ENCODE results near the gene CASZ1. TPM values are rescaled to one million over a fixed set of nuclear protein-coding genes. Genes with fewer than 3 reads are reported as not detected.

CASZ1 gene
- total and polyA plus RNA-seq, 9 of the 15 experiments (the other 6 are each of a cell fraction or from before 2014, with no cell fraction given): 0.01 to 4.0 (median 0.76) TPM; not detected in 1

DNA sequence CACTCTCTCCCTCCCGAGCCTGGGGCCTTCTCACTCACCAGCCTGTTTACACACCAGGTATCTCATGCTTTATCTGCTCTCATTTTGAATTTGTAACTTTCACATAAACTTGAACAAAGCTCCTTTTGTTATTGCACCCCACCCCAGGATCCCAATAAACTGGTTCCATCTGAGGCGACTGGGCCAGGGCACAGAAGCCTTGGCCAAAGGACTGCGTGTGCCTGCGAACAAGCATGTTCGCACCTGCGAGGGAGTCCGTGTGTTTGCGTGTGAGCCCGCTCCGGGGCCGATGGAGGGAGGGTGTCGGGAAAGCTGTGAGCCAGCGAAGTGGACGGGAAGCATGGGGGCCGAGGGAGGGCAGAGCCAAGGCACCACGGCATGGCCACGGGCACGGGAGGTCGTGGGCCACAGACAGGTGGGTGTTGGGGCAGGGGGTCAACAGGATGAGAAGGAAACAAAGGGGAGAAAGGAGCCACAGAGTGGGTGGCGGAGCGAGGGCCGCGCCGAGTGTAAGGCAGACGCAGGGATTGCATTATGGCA is 98.8 kb downstream of the CASZ1 start:
- no peaks in the 10 kb centered on the region for H3K36me3 ChIP-seq (ENCODE audit: control insufficient read depth, insufficient read depth, low read length)
- no peak overlapping the region for H3K4me2 ChIP-seq (ENCODE audit: insufficient read depth, low read length)
- H3K9me1 ChIP-seq (ENCODE audit: control insufficient read depth, insufficient read depth, low read length): no peaks in the 10 kb centered on the region
- intact Hi-C loops (cut with micrococcal nuclease): loop anchor here (10.0 kb wide), 1 partner anchor 167 kb away; no protein-coding TSS in a partner anchor
- POLR2A ChIA-PET: interaction anchor here (0.5 to 1.6 kb wide), 7 partner anchors 9 to 332 kb away, joined by 3 to 5 read pairs (median 3); no protein-coding TSS in a partner anchor
- no peak overlapping the region for H3K27ac ChIP-seq (ENCODE audit: extremely low read depth, low read depth, low read length)
- CTCF ChIA-PET (ENCODE audit: low intra/inter-chr PET ratio): no interaction called here
- no peak overlapping the region for H3K4me3 ChIP-seq
- no peak overlapping the region for H2AFZ ChIP-seq (ENCODE audit: low read depth, low read length)
- ATAC-seq (no peak), DNase-seq (ENCODE audit: extremely low read depth in 1 of 4, low spot score in 3 of 4) (no peak), FAIRE-seq (no peak)
- H3K79me2 ChIP-seq (ENCODE audit: control insufficient read depth, insufficient read depth, low read length): no peaks in the 10 kb centered on the region
- H4K20me1 ChIP-seq (replicated peaks; ENCODE audit: control insufficient read depth, insufficient read depth, low read length): peaks cover 43% of the 10 kb centered on the region
- H3K27me3 ChIP-seq (ENCODE audit: control insufficient read depth in 2 of 2, insufficient read depth in 2 of 2, low read length in 2 of 2): peaks cover 65 to 66% of the 10 kb centered on the region in 2 experiments
- BruUV-seq (replicated peaks): no TSS peak
- TF ChIP-seq MAX (CRISPR knock-in tag; IDR thresholded peaks at IDR 0.05): peak; percentile 44; the same call in 1 of the 2 replicates
- no peak for TF ChIP-seq ZNF184 (CRISPR knock-in tag; IDR thresholded peaks at IDR 0.05)
- 31% methylated on average over 25 of the region's 25 CpGs for WGBS (ENCODE audit: insufficient coverage, low coverage, missing lambda C conversion rate)
- 0 out of 4 replicates have a peak overlapping the region, but pooled peaks of 1 of the 2 experiments have one; percentile 8 for H3K9ac ChIP-seq (ENCODE audit: insufficient read depth in 1 of 2, low read depth in 2 of 2, low read length in 2 of 2)
- H3K9me3 ChIP-seq (replicated peaks; ENCODE audit: control insufficient read depth, insufficient read depth, low read depth, low read length): no peaks in the 10 kb centered on the region
- peaks cover 0 to 35% of the 10 kb centered on the region in 2 experiments; a peak in 2 of 5 replicates for H3K4me1 ChIP-seq (replicated peaks in 1 of 2; ENCODE audit: control insufficient read depth in 2 of 2, insufficient read depth in 2 of 2, low read length in 2 of 2)
- in situ Hi-C loops (cut with MboI): no loop called here

DNA sequence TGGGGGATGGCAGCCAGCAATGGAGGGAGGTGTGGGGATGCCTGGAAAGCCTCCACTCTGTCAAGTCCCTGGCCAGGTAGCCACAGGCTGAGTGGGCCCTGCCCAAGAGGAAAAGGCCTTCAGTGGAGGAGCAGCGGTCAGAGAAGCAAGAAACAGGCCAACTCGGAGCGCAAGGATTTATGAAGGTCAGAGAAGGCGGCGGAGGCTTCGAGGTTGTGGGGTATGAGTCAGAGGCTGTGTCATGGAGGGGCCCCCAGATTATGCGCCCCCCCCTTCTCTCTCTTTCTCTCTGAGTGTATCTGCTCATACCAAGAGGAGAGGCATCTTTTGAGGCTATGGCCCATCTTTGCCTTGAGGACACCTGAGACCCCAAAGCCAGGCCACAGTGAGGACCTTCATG is 99.5 kb downstream of the CASZ1 start:
- CTCF ChIA-PET (ENCODE audit: low intra/inter-chr PET ratio): no interaction called here
- Histone ChIP-seq H3K9me1 (ENCODE audit: control insufficient read depth, insufficient read depth, low read length) (no peaks in the 10 kb centered on the region), H2AFZ (ENCODE audit: low read depth, low read length) (no peak overlapping the region), H3K4me2 (ENCODE audit: insufficient read depth, low read length) (no peak overlapping the region), H3K27me3 (ENCODE audit: control insufficient read depth in 2 of 2, insufficient read depth in 2 of 2, low read length in 2 of 2) (peaks cover 57 to 59% of the 10 kb centered on the region in 2 experiments), H3K9ac (ENCODE audit: insufficient read depth in 1 of 2, low read depth in 2 of 2, low read length in 2 of 2) (no peak overlapping the region), H3K4me3 (no peak overlapping the region), H4K20me1 (replicated peaks; ENCODE audit: control insufficient read depth, insufficient read depth, low read length) (peaks cover 38% of the 10 kb centered on the region), H3K79me2 (ENCODE audit: control insufficient read depth, insufficient read depth, low read length) (no peaks in the 10 kb centered on the region), H3K27ac (ENCODE audit: extremely low read depth, low read depth, low read length) (no peak overlapping the region), H3K9me3 (replicated peaks; ENCODE audit: control insufficient read depth, insufficient read depth, low read depth, low read length) (no peaks in the 10 kb centered on the region), H3K36me3 (ENCODE audit: control insufficient read depth, insufficient read depth, low read length) (no peaks in the 10 kb centered on the region), H3K4me1 (replicated peaks in 1 of 2; ENCODE audit: control insufficient read depth in 2 of 2, insufficient read depth in 2 of 2, low read length in 2 of 2) (peaks cover 0 to 40% of the 10 kb centered on the region in 2 experiments; a peak in 2 of 5 replicates)
- no peak for ATAC-seq
- peak in 1 of 4 experiments; percentile 41 for DNase-seq (ENCODE audit: extremely low read depth in 1 of 4, low spot score in 3 of 4)
- WGBS (ENCODE audit: insufficient coverage, low coverage, missing lambda C conversion rate): 0% methylated on average over 6 of the region's 7 CpGs
- POLR2A ChIA-PET: interaction anchor here (0.5 to 1.6 kb wide), 5 partner anchors 8 to 89 kb away, joined by 3 to 5 read pairs (median 4); no protein-coding TSS in a partner anchor
- in situ Hi-C loops (cut with MboI) (no loop called here), intact Hi-C loops (cut with micrococcal nuclease) (loop anchor here (10.0 kb wide), 1 partner anchor 168 kb away; no protein-coding TSS in a partner anchor)
- no peak for FAIRE-seq
- BruUV-seq (replicated peaks): no TSS peak
- peak; percentile 60 for TF ChIP-seq JUND (IDR thresholded peaks at IDR 0.05; ENCODE audit: borderline replicate concordance, low read depth, low read length)
- TF ChIP-seq JUND (tag; IDR thresholded peaks at IDR 0.05; ENCODE audit: borderline replicate concordance, low read depth, low read length): peak; percentile 59; the same call in 2 of the 3 replicates
- TF ChIP-seq, protein P1, sequence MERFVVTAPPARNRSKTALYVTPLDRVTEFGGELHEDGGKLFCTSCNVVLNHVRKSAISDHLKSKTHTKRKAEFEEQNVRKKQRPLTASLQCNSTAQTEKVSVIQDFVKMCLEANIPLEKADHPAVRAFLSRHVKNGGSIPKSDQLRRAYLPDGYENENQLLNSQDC (CRISPR knock-in tag; IDR thresholded peaks at IDR 0.05): no peak
- peak; percentile 71 for TF ChIP-seq ATF3 (IDR thresholded peaks at IDR 0.05)
- TF ChIP-seq ATF3 (CRISPR knock-in tag; conservative IDR thresholded peaks at IDR 0.05): no peak
- TF ChIP-seq CHD4 (IDR thresholded peaks at IDR 0.05; ENCODE audit: insufficient read depth, insufficient replicate concordance, low read depth, low read length, poor library complexity, severe bottlenecking): no peak
- TF ChIP-seq, protein P2, sequence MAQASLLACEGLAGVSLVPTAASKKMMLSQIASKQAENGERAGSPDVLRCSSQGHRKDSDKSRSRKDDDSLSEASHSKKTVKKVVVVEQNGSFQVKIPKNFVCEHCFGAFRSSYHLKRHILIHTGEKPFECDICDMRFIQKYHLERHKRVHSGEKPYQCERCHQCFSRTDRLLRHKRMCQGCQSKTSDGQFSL (CRISPR knock-in tag; IDR thresholded peaks at IDR 0.05): 0 out of 2 replicates have a peak, but pooled peaks have one; percentile 31
- TF ChIP-seq, protein P2 (tag; IDR thresholded peaks at IDR 0.05): no peak
- TF ChIP-seq JUN (IDR thresholded peaks at IDR 0.05; ENCODE audit: borderline replicate concordance, low read depth, low read length): peak; percentile 49; the same call in 1 of the 2 replicates
- no peak for TF ChIP-seq JUN (CRISPR knock-in tag; IDR thresholded peaks at IDR 0.05; ENCODE audit: borderline replicate concordance)
